ENCODE data around the gene NFKBIZ.

Gene NFKBIZ

DNA sequence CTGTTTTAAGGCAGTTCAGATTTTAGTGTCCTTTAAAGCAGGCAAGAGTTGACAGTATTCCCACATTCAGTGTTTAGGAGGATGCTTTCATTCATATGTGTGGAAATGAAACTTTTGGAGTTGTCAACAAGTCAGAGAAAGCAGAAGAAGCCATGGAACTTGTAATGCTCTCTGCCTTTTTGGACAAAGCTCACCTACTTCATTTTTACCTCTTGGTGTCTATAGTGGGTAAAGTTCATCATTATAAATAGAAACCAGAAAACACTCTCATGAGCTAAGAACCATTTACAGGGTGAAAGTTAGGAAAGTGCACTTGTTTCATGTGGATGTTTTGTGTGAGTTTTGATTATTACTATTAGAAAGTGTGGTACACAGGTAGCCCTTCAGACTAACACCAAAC lies 9.2 kb upstream of the NFKBIZ start:
- no peak overlapping the region for H3K27ac ChIP-seq
- no peaks in the 10 kb centered on the region for H3K27me3 ChIP-seq (ENCODE audit: insufficient read depth, low read depth, severe bottlenecking)
- H3K36me3 ChIP-seq = no peaks in the 10 kb centered on the region
- no peak overlapping the region for H3K4me3 ChIP-seq (ENCODE audit: low read depth, low read length)
- no peak for DNase-seq
- H3K9me3 ChIP-seq (ENCODE audit: severe bottlenecking) = no peaks in the 10 kb centered on the region
- TF ChIP-seq, protein P1, sequence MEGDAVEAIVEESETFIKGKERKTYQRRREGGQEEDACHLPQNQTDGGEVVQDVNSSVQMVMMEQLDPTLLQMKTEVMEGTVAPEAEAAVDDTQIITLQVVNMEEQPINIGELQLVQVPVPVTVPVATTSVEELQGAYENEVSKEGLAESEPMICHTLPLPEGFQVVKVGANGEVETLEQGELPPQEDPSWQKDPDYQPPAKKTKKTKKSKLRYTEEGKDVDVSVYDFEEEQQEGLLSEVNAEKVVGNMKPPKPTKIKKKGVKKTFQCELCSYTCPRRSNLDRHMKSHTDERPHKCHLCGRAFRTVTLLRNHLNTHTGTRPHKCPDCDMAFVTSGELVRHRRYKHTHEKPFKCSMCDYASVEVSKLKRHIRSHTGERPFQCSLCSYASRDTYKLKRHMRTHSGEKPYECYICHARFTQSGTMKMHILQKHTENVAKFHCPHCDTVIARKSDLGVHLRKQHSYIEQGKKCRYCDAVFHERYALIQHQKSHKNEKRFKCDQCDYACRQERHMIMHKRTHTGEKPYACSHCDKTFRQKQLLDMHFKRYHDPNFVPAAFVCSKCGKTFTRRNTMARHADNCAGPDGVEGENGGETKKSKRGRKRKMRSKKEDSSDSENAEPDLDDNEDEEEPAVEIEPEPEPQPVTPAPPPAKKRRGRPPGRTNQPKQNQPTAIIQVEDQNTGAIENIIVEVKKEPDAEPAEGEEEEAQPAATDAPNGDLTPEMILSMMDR (IDR thresholded peaks at IDR 0.05; ENCODE audit: low read depth, low read length) = no peak

DNA sequence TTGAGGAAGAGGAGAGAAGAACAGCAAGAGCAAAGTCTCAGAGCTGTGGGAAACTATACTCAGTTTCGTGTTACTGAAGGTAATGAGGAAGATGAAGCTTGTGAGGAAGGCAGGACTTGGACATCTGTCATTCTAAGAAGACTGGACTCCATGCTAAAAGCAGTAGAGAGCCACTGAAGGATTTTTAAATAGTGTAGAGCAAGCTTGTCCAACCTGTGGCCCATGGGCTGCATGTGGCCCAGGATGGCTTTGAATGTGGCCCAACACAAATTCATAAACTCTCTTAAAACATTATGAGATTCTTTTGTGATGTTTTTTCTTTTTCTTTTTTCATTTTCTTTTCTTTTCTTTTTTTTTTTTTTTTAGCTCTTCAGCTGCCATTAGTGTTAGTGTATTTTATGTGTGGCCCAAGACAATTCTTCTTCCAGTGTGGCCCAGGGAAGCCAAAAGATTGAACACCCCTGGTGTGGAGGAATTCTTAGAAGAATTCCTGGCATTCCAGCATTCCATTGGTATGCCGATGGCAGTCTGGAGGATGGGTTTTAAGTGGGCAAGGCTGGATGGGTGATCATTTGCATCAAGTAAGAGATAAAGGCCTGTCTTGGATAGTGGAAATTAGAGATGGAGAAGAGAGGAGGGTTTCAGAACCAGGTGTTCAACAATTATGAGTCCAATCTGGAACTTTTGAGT lies 6.9 kb upstream of the NFKBIZ start:
- no peak for DNase-seq
- no peaks in the 10 kb centered on the region for H3K36me3 ChIP-seq
- H3K9me3 ChIP-seq (ENCODE audit: severe bottlenecking) = no peaks in the 10 kb centered on the region
- TF ChIP-seq, protein P1 (IDR thresholded peaks at IDR 0.05; ENCODE audit: low read depth, low read length) = no peak
- no peak overlapping the region for H3K4me3 ChIP-seq (ENCODE audit: low read depth, low read length)
- H3K27me3 ChIP-seq (ENCODE audit: insufficient read depth, low read depth, severe bottlenecking) = no peaks in the 10 kb centered on the region
- H3K27ac ChIP-seq = no peak overlapping the region

DNA sequence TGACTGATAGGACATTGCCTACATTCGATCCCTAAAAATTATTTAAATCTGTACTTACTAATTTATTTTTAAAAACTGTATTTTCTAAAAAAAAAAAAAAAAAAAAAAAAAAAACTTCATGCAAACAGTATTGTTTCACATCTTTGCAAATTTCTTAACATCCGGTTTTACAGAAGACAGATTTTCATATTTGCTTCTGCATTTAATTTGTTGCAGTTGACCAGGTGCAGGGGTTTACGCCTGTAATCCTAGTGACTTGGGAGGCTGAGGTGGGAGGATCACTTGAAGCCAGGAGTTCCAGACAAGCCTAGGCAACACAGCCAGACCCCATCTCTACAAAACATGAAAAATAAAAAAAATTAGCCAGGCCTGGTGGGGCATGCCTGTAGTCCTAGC lies 6.4 kb upstream of the NFKBIZ start:
- DNase-seq = no peak
- Histone ChIP-seq H3K4me3 (ENCODE audit: low read depth, low read length) (no peak overlapping the region), H3K9me3 (ENCODE audit: severe bottlenecking) (no peaks in the 10 kb centered on the region), H3K36me3 (no peaks in the 10 kb centered on the region), H3K27me3 (ENCODE audit: insufficient read depth, low read depth, severe bottlenecking) (no peaks in the 10 kb centered on the region), H3K27ac (no peak overlapping the region)
- TF ChIP-seq, protein P1 (IDR thresholded peaks at IDR 0.05; ENCODE audit: low read depth, low read length) = no peak

DNA sequence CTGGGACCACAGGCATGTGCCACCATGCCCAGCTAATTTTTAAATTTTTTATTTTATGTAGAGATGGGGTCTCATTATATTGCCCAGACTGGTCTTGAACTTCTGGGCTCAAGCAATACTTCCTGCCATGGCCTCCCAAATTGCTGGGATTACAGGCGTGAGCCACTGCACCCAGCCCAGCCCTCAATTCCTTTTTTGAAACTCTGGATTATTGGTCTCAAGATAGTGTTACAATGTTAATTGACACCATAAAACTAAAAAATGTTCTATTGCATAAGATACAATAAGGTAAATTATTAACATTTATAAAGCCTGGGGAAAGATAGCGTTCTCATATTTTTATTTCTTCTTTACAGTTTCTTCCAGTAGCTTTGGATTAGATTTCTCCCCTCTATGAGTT lies 3.9 kb upstream of the NFKBIZ start:
- TF ChIP-seq, protein P1 (IDR thresholded peaks at IDR 0.05; ENCODE audit: low read depth, low read length) = no peak
- Histone ChIP-seq H3K36me3 (no peaks in the 10 kb centered on the region), H3K4me3 (ENCODE audit: low read depth, low read length) (no peak overlapping the region), H3K27me3 (ENCODE audit: insufficient read depth, low read depth, severe bottlenecking) (no peaks in the 10 kb centered on the region), H3K27ac (no peak overlapping the region), H3K9me3 (ENCODE audit: severe bottlenecking) (no peaks in the 10 kb centered on the region)
- DNase-seq = no peak

DNA sequence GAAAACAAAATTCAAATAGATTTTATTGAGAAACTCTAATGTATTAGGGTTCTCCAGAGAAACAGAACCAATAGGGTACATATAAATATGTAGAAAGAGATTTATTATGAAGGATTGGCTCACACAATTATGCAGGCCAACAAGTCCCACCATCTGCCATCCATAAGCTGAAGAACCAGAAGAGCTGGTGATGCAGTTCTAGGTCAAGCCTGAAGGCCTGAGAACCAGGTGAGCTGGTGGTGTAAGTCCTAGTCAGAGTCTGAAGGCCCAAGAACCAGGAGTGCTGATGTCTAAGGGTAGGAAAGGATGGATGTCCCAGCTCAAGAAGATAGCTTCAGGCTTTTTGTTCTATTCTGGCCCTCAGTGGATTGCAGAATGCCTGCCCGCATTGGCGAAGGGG lies 2.6 kb upstream of the NFKBIZ start:
- H3K9me3 ChIP-seq (ENCODE audit: severe bottlenecking) = no peaks in the 10 kb centered on the region
- no peaks in the 10 kb centered on the region for H3K27me3 ChIP-seq (ENCODE audit: insufficient read depth, low read depth, severe bottlenecking)
- no peaks in the 10 kb centered on the region for H3K36me3 ChIP-seq
- no peak overlapping the region for H3K27ac ChIP-seq
- H3K4me3 ChIP-seq (ENCODE audit: low read depth, low read length) = no peak overlapping the region
- no peak for DNase-seq
- TF ChIP-seq, protein P1 (IDR thresholded peaks at IDR 0.05; ENCODE audit: low read depth, low read length) = no peak

DNA sequence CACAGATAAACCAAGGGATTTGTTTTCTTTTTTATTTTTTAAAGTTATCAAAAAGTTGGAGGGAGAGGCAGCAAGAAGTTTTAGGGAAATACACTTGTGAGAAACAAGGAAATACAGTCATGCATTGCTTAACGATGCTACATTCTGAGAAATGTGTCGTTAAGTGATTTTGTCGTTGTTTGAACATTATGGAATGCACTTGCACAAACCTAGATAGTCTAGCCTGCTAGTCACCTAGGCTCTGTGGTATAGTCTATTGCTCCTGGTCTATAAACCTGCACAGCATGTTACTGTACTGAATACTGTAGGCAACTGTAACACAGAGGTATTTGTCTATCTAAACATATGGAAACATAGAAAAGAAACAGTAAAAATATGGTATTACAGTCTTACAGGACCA lies 2.0 kb upstream of the NFKBIZ start:
- Histone ChIP-seq H3K27me3 (ENCODE audit: insufficient read depth, low read depth, severe bottlenecking) (no peaks in the 10 kb centered on the region), H3K27ac (no peak overlapping the region), H3K36me3 (no peaks in the 10 kb centered on the region; the same call in 1 of the 2 replicates), H3K9me3 (ENCODE audit: severe bottlenecking) (no peaks in the 10 kb centered on the region), H3K4me3 (ENCODE audit: low read depth, low read length) (no peak overlapping the region)
- TF ChIP-seq, protein P1 (IDR thresholded peaks at IDR 0.05; ENCODE audit: low read depth, low read length) = no peak
- no peak for DNase-seq
